Measurements from ENCODE around the gene KIAA1210.

KIAA1210 gene

GRCh38 chrX:119087121-119087520 lies 40.5 kb downstream of the KIAA1210 start:
- H3K4me1 ChIP-seq (ENCODE audit: control insufficient read depth, low read length), result no peaks in the 10 kb centered on the region
- H3K79me2 ChIP-seq (ENCODE audit: control insufficient read depth, low read length), result no peaks in the 10 kb centered on the region
- no peaks in the 10 kb centered on the region for H3K9me2 ChIP-seq (replicated peaks; ENCODE audit: control insufficient read depth, low read length)
- H3K27ac ChIP-seq (ENCODE audit: low read depth, low read length), result no peak overlapping the region
- no peak overlapping the region for H3K4me3 ChIP-seq (ENCODE audit: low read length)
- H3K4me2 ChIP-seq (ENCODE audit: low read length), result no peak overlapping the region
- TF ChIP-seq EZH2phosphoT487 (IDR thresholded peaks at IDR 0.05; ENCODE audit: borderline replicate concordance, low read length) (no peak), CTCF (IDR thresholded peaks at IDR 0.05; ENCODE audit: low read depth, low read length, poor library complexity, severe bottlenecking) (no peak)
- H4K20me1 ChIP-seq (ENCODE audit: control insufficient read depth, insufficient read depth, low read depth, low read length), result no peaks in the 10 kb centered on the region
- no peaks in the 10 kb centered on the region for H3F3A ChIP-seq (ENCODE audit: control insufficient read depth, insufficient read depth)
- H3K9me3 ChIP-seq (ENCODE audit: control insufficient read depth, insufficient read depth, low read length), result no peaks in the 10 kb centered on the region
- no peaks in the 10 kb centered on the region for H3K36me3 ChIP-seq (ENCODE audit: control insufficient read depth, low read length)
- no peaks in the 10 kb centered on the region for H3K27me3 ChIP-seq (ENCODE audit: control insufficient read depth, low read length)

DNA sequence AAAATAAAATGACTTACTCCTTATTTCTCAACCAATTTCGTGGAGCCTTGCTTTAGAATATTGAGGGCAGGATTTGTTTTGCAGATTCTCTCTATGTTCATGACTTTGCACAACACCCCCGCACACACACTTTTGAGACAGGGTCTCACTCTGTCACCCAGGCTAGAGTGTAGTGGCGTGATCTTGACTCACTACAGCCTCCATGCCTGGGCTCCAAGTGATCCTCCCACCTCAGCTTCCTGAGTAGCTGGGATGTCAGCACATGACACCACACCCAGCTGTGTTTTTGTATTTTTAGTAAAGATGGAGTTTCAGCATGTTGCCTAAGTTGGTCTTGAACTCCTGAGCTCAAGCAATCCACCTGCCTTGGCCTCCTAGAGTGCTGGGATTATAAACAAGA lies 42.8 kb downstream of the KIAA1210 start:
- Histone ChIP-seq H3F3A (ENCODE audit: control insufficient read depth, insufficient read depth) (no peaks in the 10 kb centered on the region), H3K4me1 (ENCODE audit: control insufficient read depth, low read length) (no peaks in the 10 kb centered on the region), H3K9me2 (replicated peaks; ENCODE audit: control insufficient read depth, low read length) (no peaks in the 10 kb centered on the region), H3K4me3 (ENCODE audit: low read length) (no peak overlapping the region), H3K9me3 (ENCODE audit: control insufficient read depth, insufficient read depth, low read length) (no peaks in the 10 kb centered on the region), H3K36me3 (ENCODE audit: control insufficient read depth, low read length) (no peaks in the 10 kb centered on the region), H3K27me3 (ENCODE audit: control insufficient read depth, low read length) (no peaks in the 10 kb centered on the region), H3K79me2 (ENCODE audit: control insufficient read depth, low read length) (no peaks in the 10 kb centered on the region), H4K20me1 (ENCODE audit: control insufficient read depth, insufficient read depth, low read depth, low read length) (no peaks in the 10 kb centered on the region), H3K27ac (ENCODE audit: low read depth, low read length) (no peak overlapping the region), H3K4me2 (ENCODE audit: low read length) (no peak overlapping the region)
- TF ChIP-seq EZH2phosphoT487 (IDR thresholded peaks at IDR 0.05; ENCODE audit: borderline replicate concordance, low read length) (no peak), CTCF (IDR thresholded peaks at IDR 0.05; ENCODE audit: low read depth, low read length, poor library complexity, severe bottlenecking) (no peak)

DNA sequence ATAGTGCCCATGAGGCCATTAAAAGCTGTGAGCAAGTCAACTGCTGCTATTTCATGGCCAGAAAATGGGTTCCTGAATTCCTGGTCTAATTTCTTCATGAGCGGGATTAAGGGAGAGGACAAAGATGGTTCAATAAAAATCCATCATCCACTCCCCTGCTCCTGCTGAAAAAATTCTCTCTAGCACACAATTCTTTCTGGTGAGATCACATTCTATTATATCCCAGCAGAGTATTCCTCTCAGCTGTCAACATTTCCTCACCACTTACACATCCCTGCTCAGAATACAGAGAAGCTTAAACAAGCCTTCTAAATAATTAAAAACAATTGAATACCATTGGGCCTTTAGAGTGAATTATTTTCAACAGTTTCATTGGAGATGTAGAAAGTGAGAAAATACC lies 45.3 kb downstream of the KIAA1210 start:
- TF ChIP-seq CTCF (IDR thresholded peaks at IDR 0.05; ENCODE audit: low read depth, low read length, poor library complexity, severe bottlenecking) (no peak), EZH2phosphoT487 (IDR thresholded peaks at IDR 0.05; ENCODE audit: borderline replicate concordance, low read length) (no peak)
- H3K4me1 ChIP-seq (ENCODE audit: control insufficient read depth, low read length), result no peaks in the 10 kb centered on the region
- H3K9me3 ChIP-seq (ENCODE audit: control insufficient read depth, insufficient read depth, low read length), result no peaks in the 10 kb centered on the region
- H3K79me2 ChIP-seq (ENCODE audit: control insufficient read depth, low read length), result no peaks in the 10 kb centered on the region
- no peaks in the 10 kb centered on the region for H3F3A ChIP-seq (ENCODE audit: control insufficient read depth, insufficient read depth)
- H3K27me3 ChIP-seq (ENCODE audit: control insufficient read depth, low read length), result no peaks in the 10 kb centered on the region
- no peaks in the 10 kb centered on the region for H4K20me1 ChIP-seq (ENCODE audit: control insufficient read depth, insufficient read depth, low read depth, low read length)
- H3K27ac ChIP-seq (ENCODE audit: low read depth, low read length), result no peak overlapping the region
- H3K4me2 ChIP-seq (ENCODE audit: low read length), result no peak overlapping the region
- H3K9me2 ChIP-seq (replicated peaks; ENCODE audit: control insufficient read depth, low read length), result no peaks in the 10 kb centered on the region
- no peak overlapping the region for H3K4me3 ChIP-seq (ENCODE audit: low read length)
- H3K36me3 ChIP-seq (ENCODE audit: control insufficient read depth, low read length), result no peaks in the 10 kb centered on the region

Data from DOHH2 (cell line).